SKM-1 treated with dmso at 0.1 percent for 144 hours (cell line): ENCODE results near the gene SYT4.

Experiments used
- DNase-seq: peaks from one replicate; lab custom pipeline; 2025; ENCODE audit not compliant: unreplicated experiment; lab: John Stamatoyannopoulos, UW

The SYT4 gene

GRCh38 chr18:43222501-43222900, 54.8 kb downstream of the SYT4 start:
- no peak for DNase-seq

- no peak for DNase-seq
Measured at GRCh38 chr18:43220691-43221090, 56.6 kb downstream of the SYT4 start.
